GM23248 (cell line): ENCODE measurements around the gene SSTR5.

ENCODE experiments used
- EZH2 ChIP-seq: fragments of 200-600 bp; sonication (generic); IDR thresholded peaks from 2 replicates; pipeline ENCODE4 v1.6.1; 2018; ENCODE audit warnings: antibody characterized with exemption, mild to moderate bottlenecking; ENCODE audit not compliant: insufficient read depth, poor library complexity, severe bottlenecking
- EZH2phosphoT487 ChIP-seq: fragments of 200-600 bp; sonication (generic); IDR thresholded peaks from 2 replicates; pipeline ENCODE4 v1.6.1; 2018; ENCODE audit warnings: antibody characterized with exemption, moderate library complexity, mild to moderate bottlenecking, low read depth; ENCODE audit not compliant: insufficient read depth

DNA sequence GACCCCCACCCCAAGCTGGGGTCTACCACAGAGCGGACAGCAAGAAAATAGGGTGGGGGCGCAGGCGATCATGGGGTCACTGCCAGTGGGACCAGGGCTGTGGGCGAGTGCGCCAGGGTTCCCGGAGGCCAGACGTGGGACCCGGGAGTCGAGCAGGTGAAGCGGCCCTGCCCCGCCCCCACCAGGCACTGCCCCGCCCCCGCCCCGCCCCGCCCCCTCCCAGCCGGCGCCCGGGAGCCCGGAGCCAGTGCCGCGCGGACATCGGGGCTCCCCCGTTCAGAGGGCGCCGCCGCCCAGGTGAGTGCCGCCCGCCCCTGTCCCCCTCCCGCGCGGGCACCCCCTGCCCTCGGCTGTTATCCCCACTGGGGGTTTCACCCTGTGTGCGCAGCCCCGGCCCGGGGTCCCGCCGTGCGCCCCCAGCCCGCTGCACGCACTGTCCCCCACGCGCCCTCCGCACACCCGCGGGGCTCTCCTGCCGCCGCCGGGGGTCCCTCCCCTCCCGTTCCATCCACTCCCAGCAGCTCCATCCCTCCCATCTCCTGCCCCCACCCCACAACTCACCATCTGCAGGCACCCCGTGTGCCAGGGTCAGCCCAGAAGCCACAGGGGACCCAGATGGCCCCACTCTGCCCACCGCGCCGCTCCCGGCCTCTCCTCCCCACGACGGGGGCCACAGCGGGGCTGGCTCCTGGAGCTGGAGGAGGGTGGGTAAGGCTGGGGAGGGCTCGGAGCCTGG is at the start of gene SSTR5:
- TF ChIP-seq EZH2 (no peak), EZH2phosphoT487 (no peak)
